Right ventricle myocardium superior (tissue), 1 donor: ENCODE data around the gene STX16. TPM values are rescaled to one million over a fixed set of nuclear protein-coding genes. Genes with fewer than 3 reads are reported as not detected.

Experiments
- ATAC-seq: fragments of 200-7000 bp; cut with Tn5 transposase; one replicate; pipeline ENCODE4 v1.9.1; 2020; ENCODE audit warnings: mild to moderate bottlenecking; ENCODE audit not compliant: poor library complexity
- DNase-seq: peaks from one replicate; pipeline ENCODE4 v3.0.0-alpha.2; 2020
- intact Hi-C: fragments of 100-400 bp; cut with DNase I; formaldehyde crosslinking; loops from one replicate; pipeline ENCODE4 v1.11.2; 2022
- total RNA-seq: library from RNA; stranded (reverse); fragmentation: NEBNext Ultra II Directional; extraction: Animal tissue kit (Norgen Biotek cat#: 25700); gene quantifications from one replicate; pipeline ENCODE4 v1.2.1, GENCODE V29; 2021
- donor health status: DM: no; HTN: yes; CAD: no; lungs with severe emphysema.

The STX16 gene
- total RNA-seq, 1 donor from 2014 or later: 21.8 TPM

GRCh38 chr20:58712806-58713731, 62.0 kb downstream of the STX16 start:
- intact Hi-C loops: no loop called here
- DNase-seq (peak; percentile 16), ATAC-seq (no peak)

GRCh38 chr20:58713801-58714339, 62.8 kb downstream of the STX16 start:
- ATAC-seq (no peak), DNase-seq (peak; percentile 30)
- intact Hi-C loops: no loop called here

- DNase-seq: peak; percentile 40
- intact Hi-C loops: no loop called here
- ATAC-seq: no peak
Measured at GRCh38 chr20:58714340-58714922, 63.3 kb downstream of the STX16 start.

GRCh38 chr20:58714923-58715351, 63.9 kb downstream of the STX16 start:
- DNase-seq: peak; percentile 17
- no peak for ATAC-seq
- intact Hi-C loops: no loop called here

DNA sequence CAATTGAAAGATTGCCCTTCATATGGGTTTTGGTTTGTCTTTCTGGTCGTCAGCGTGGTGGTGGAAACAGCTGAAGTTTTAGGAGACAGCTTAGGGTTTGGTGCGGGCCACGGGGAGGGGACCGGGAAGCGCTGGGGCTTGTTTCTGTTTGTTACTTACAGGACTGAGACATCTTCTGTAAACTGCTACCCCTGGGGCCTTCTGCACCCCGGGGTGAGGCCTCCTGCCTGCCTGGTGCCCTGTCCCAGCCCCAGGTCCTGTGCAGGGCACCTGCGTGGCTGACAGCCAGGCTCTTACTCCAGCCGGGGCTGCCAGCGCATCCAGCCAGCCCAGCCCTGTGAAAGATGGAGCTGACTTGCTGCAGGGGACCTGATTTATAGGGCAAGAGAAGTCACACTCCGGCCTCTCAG, 64.3 kb downstream of the STX16 start:
- intact Hi-C loops: no loop called here
- DNase-seq (peak; percentile 32), ATAC-seq (no peak)

DNA sequence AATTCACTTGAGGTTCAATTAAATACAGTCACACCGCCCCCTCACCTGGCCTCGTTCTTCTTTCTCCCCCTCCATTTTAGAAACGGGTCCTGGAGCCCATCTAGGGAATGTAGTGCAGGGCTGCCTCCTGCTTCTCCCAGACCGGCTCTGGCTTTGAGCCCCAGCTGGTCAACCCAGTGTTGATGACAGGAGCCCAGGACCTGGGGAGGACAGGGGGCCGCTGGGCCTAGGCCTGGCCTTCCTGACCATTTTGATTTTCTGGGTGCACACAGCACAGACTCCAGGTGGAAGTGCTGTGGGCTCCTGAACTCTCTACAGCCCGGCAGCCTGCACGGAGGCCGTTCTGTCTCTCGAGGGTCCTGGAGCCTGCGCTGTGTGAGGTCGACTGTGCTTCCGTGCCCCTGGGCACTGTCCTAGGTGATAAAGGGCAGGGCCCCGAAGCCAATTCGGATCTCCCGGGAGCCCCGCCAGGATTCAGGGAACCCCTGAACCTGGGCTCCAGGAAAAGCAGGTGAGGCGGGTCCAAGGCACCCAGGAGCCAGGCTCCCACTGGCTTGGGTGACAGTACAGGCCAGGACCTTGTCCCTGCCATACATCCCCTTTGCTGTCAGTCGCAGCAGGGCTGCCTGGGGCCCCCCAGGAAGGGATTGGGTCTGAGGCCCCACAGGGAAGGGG, 64.9 kb downstream of the STX16 start:
- intact Hi-C loops: no loop called here
- ATAC-seq (no peak), DNase-seq (peak; percentile 30)

DNA sequence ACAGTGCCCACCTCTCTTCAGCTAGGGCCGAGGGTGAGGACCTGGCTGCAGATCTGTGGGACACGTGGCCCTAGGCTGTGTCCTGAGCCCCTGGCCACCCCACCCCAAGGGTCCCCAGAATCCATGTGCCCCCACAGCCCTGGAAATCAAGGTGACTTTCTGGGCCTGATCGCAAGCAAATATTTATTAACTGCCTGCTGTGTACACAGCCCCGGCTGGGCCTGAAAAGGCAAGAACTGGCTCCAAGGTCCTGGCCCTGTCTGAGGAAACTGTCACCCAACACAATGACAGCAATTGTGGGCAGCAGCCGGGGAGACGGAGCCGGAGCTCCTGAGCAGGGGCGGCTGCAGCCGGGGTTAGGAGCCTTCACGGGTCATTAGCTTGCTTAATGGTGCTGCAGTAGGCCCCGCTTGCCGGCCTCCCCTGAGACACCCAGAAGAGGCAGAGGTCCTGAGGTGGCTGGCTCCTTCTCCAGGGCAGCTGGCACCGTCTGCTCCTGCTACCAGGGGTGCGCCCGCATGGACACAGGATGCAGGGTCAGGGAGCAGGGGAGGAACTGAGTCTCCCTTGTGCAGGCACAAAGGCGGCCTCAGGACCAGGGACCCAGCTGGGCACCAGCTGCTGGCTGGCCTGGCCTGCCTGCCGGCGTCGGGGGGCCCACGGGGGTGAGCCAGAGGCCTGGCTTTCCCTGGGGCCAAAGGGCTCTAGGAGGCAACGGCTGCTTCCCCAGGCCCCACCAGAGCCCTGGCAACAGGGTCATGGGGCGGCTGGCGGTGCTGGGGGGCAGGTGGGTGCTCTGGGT, 65.6 kb downstream of the STX16 start:
- peak; percentile 40 for DNase-seq
- no peak for ATAC-seq
- intact Hi-C loops: no loop called here

DNA sequence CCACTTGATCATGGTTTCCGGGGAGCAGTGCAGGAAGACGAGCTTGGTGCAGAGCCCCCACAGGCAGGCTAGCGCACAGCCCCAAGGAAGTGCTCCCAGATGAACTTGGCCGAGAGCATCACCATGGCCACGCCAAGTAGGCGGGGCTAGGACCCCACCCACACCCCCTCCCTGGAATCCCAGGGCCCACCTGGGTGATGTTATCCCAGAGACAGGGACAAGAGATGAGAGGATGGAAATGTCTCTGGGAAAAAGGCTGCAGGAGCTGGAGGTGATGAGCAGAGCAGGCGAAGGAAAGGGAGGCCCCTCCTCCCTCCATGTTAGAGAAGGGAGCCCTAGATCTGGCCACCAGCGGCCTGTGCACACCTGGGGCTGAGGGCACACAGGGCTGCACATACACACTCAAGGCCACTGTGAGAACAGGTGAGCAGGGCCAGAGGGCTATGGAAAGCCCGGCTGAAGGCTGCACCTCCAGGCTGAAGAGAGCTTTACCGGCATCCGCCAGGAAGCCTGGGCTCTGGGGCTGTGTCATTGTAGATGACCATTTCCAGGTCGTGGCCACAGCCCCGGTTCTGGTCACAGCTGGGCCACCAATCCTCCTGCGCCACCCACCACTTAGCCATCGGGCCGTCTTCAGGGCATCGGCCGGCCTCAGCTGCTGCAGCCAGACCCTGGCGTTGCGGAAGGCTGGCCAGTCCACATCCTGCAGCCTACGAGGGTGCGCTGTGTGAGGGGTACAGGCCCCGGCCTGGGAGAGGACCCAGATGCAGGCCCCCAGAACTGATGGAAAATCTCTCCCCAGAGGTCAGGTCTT, 66.4 kb downstream of the STX16 start:
- ATAC-seq (peak; percentile 16), DNase-seq (peak; percentile 33)
- intact Hi-C loops: no loop called here

GRCh38 chr20:58718121-58718563, 67.1 kb downstream of the STX16 start:
- ATAC-seq: no peak
- DNase-seq: peak; percentile 20

GRCh38 chr20:58718729-58719128, 67.6 kb downstream of the STX16 start:
- intact Hi-C loops: no loop called here
- ATAC-seq: no peak
- peak; percentile 3 for DNase-seq

More at GRCh38 chr20:58718121-58718563, 67.1 kb downstream of the STX16 start:
- intact Hi-C loops: no loop called here

GRCh38 chr20:58719258-58719657, 68.2 kb downstream of the STX16 start:
- DNase-seq (peak; percentile 23), ATAC-seq (no peak)
- intact Hi-C loops: no loop called here

DNA sequence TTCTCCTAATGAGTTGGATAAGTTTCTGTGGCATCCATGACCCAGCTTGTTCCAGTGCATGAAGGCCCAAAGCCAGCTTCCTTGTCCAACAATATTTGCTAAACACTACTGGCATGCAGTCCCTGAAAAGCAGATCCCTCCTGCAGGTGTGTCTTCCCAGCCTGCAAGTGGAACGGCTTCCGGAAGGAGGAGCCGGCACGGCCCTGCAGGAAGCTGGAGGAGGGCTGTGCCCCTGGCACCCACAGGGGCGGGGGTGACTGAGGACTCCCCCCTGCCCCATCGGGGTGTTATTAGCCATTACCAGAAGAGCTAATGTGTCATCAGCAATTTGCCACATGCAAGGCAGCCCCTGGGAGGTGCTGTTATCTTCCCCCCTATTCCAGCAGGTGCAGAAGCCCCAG, 68.9 kb downstream of the STX16 start:
- peak; percentile 11 for DNase-seq
- intact Hi-C loops: no loop called here
- ATAC-seq: no peak

GRCh38 chr20:58720890-58721289, 69.8 kb downstream of the STX16 start:
- DNase-seq (no peak), ATAC-seq (no peak)
- intact Hi-C loops: no loop called here

- intact Hi-C loops: no loop called here
- peak; percentile 48 for ATAC-seq
- peak; percentile 42 for DNase-seq
Measured at GRCh38 chr20:58721951-58722778, 71.1 kb downstream of the STX16 start.

GRCh38 chr20:58722877-58723627, 72.0 kb downstream of the STX16 start:
- intact Hi-C loops: no loop called here
- no peak for DNase-seq
- ATAC-seq: no peak

DNA sequence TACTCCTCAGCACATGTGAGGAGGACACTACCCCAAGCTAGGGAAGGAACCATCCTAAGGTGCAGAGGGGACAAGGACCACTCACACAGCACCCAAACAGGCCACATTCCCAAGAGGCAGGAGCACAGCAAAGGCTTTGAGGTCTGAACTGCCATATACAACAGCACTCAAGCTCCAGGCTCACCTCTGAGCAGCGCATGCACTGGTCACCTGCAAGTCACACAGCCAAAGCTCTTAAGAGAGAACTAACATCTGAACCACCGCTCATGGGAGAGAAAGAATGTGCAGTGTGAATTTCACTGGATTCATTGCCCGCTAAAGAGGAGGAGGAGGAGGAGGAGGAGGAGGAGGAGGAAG, 72.5 kb downstream of the STX16 start:
- no peak for DNase-seq

More for the DNA sequence above, 72.5 kb downstream of the STX16 start:
- no peak for ATAC-seq
- intact Hi-C loops: no loop called here
